Activated B cell treated with CpG ODN at 0.5 μM for 24 hours (primary cell): Measurements from ENCODE around the gene ENAH. TPM values are rescaled to one million over a fixed set of nuclear protein-coding genes. Genes with fewer than 3 reads are reported as not detected.

ENCODE experiments used
- ATAC-seq: fragments of 200-7000 bp; cut with Tn5 transposase; one replicate; pipeline ENCODE4 v1.10.0; 2021; ENCODE audit warnings: low read depth, mild to moderate bottlenecking, moderate library complexity
- CTCF ChIA-PET: fragments of 350-600 bp; sonication (Branson Sonifier 250); formaldehyde crosslinking; loops from one replicate; lab custom pipeline; 2021; ENCODE audit warnings: antibody characterized with exemption; lab: Charles Lee
- POLR2A ChIA-PET: fragments of 350-600 bp; sonication (Branson Sonifier 250); formaldehyde crosslinking; loops from one replicate; lab custom pipeline; 2021; ENCODE audit warnings: antibody characterized with exemption; lab: Charles Lee
- DNase-seq: peaks from one replicate; pipeline ENCODE4 v3.0.0; 2022
- H3K27ac Mint-ChIP-seq: one replicate; pipeline ENCODE4 v1.8.0; 2020; ENCODE audit warnings: mixed read lengths
- H3K27me3 Mint-ChIP-seq: one replicate; pipeline ENCODE4 v1.8.0; 2021; ENCODE audit warnings: mixed read lengths
- H3K36me3 Mint-ChIP-seq: one replicate; pipeline ENCODE4 v1.8.0; 2021; ENCODE audit warnings: low read depth, mixed read lengths
- H3K4me1 Mint-ChIP-seq: one replicate; pipeline ENCODE4 v1.8.0; 2021; ENCODE audit warnings: mixed read lengths
- H3K4me3 Mint-ChIP-seq: one replicate; pipeline ENCODE4 v1.8.0; 2020; ENCODE audit warnings: mild to moderate bottlenecking, mixed read lengths
- H3K9me3 Mint-ChIP-seq: one replicate; pipeline ENCODE4 v1.8.0; 2020; ENCODE audit warnings: mixed read lengths
- CTCF ChIP-seq: fragments of 200-600 bp; IDR thresholded peaks from one replicate; pipeline ENCODE4 v1.8.0; 2022; ENCODE audit warnings: antibody characterized with exemption, mild to moderate bottlenecking
- intact Hi-C: fragments of 100-400 bp; cut with micrococcal nuclease; formaldehyde crosslinking; loops from one replicate; pipeline ENCODE4 v1.15.1; 2024
- total RNA-seq: library from RNA; stranded (reverse); gene quantifications from 2 replicates; pipeline ENCODE4 v1.2.3, GENCODE V29; 2022

The ENAH gene
- total RNA-seq, 1 donor from 2014 or later, result 1.2 TPM

DNA sequence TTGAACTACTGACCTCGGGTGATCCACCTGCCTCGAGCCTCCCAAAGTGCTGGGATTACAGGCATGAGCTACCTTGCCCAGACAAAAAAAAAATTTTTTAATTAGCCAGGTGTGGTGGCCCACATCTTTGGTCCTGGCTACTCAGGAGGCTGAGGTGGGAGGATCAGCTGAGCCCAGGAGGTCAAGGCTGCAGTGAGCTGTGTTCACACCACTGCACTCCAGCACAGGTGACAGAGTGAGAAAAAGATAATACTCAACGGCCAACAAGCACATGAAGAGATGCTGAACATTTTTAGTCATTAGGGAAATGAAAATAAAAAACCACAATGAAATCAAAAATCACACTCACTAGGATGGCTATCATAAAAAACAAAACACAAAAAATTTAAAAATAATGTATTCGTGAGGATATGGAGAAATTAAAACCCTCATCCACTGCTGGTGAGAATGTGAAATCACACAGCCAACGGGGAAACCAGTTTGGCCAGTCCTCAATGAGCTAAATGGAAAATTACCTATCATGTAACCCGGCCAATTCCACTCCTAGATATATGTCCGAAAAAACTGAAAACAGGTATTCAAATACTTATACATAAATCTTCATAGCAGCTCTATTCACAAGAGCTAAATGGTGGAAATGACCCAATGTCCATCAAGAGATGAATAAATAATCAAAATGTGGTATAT, 41.2 kb downstream of the ENAH start:
- H3K4me3 Mint-ChIP-seq, result no peak overlapping the region
- H3K9me3 Mint-ChIP-seq, result no peaks in the 10 kb centered on the region
- H3K27ac Mint-ChIP-seq, result no peak overlapping the region
- intact Hi-C loops, result no loop called here
- no peaks in the 10 kb centered on the region for H3K36me3 Mint-ChIP-seq
- H3K4me1 Mint-ChIP-seq, result no peaks in the 10 kb centered on the region
- ATAC-seq, result no peak
- no peak for TF ChIP-seq CTCF
- DNase-seq, result no peak
- POLR2A ChIA-PET, result no interaction called here
- CTCF ChIA-PET, result no interaction called here
- H3K27me3 Mint-ChIP-seq, result no peaks in the 10 kb centered on the region

GRCh38 chr1:225610539-225610938, 42.4 kb downstream of the ENAH start:
- intact Hi-C loops, result no loop called here
- Mint-ChIP-seq H3K9me3 (no peaks in the 10 kb centered on the region), H3K4me1 (no peaks in the 10 kb centered on the region), H3K36me3 (no peaks in the 10 kb centered on the region), H3K4me3 (no peak overlapping the region), H3K27ac (no peak overlapping the region), H3K27me3 (no peaks in the 10 kb centered on the region)
- no peak for DNase-seq
- CTCF ChIA-PET, result no interaction called here
- no peak for TF ChIP-seq CTCF
- POLR2A ChIA-PET, result no interaction called here
- no peak for ATAC-seq

DNA sequence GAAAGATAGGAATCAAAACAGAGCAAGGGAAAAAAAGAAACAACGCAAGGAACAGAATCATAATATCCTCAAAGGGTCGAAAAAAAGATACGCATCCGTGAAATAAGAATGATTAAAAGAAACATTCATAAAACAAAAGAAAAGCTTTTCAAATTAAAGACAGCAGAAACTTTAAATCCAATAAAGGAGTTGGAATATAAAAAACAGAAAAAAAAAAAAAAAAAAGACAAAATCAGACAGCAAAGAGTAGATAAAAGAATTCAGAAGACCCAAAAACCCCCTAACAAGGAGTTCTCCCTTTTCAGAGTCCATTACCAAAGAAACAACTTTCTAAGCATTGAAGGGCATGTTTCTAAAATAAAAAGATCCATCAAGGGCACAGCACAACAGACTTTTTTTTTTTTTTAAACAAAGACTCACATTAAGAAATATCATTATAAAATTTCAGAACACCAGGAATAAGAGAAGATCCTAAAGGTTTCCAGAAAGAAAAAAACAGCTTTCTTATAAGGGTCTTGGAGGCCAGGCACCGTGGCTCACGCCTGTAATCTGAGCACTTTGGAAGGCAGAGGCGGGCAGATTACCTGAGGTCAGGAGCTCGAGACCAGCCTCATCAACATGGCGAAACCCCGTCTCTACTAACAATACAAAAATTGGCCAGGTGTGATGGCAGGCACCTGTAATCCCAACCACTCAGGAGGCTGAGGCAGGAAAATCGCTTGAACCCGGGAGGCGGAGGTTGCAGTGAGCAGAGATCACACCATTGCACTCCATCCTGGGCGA, 44.7 kb downstream of the ENAH start:
- CTCF ChIA-PET, result no interaction called here
- Mint-ChIP-seq H3K4me1 (no peaks in the 10 kb centered on the region), H3K27me3 (no peaks in the 10 kb centered on the region), H3K4me3 (no peak overlapping the region), H3K27ac (no peak overlapping the region), H3K36me3 (no peaks in the 10 kb centered on the region), H3K9me3 (no peaks in the 10 kb centered on the region)
- no peak for TF ChIP-seq CTCF
- DNase-seq (no peak), ATAC-seq (no peak)
- intact Hi-C loops, result no loop called here
- POLR2A ChIA-PET, result no interaction called here

GRCh38 chr1:225607355-225607754, 45.6 kb downstream of the ENAH start:
- CTCF ChIA-PET, result no interaction called here

More at GRCh38 chr1:225607355-225607754, 45.6 kb downstream of the ENAH start:
- TF ChIP-seq CTCF, result no peak
- intact Hi-C loops, result no loop called here
- POLR2A ChIA-PET, result no interaction called here
- no peaks in the 10 kb centered on the region for H3K4me1 Mint-ChIP-seq
- H3K9me3 Mint-ChIP-seq, result no peaks in the 10 kb centered on the region
- ATAC-seq (no peak), DNase-seq (no peak)
- H3K36me3 Mint-ChIP-seq, result no peaks in the 10 kb centered on the region
- no peak overlapping the region for H3K27ac Mint-ChIP-seq
- no peak overlapping the region for H3K4me3 Mint-ChIP-seq
- H3K27me3 Mint-ChIP-seq, result no peaks in the 10 kb centered on the region
